HepG2 (cell line): ENCODE measurements around the gene FFAR4. TPM values are rescaled to one million over a fixed set of nuclear protein-coding genes. Genes with fewer than 3 reads are reported as not detected.

Experiments used
- ATAC-seq: fragments of 200-7000 bp; cut with Tn5 transposase; 3 replicates; pipeline ENCODE4 v1.9.1; 2020; ENCODE audit warnings: mild to moderate bottlenecking, moderate library complexity
- BruUV-seq: library from RNA; stranded (reverse); fragments of 400-500 nt; replicated peaks from 2 replicates; lab custom pipeline; 2021; lab: Mats Ljungman, UMichigan
- CTCF ChIA-PET: fragments of 300-600 bp; formaldehyde crosslinking; extraction: SDS; loops from one replicate; lab custom pipeline; 2021; ENCODE audit warnings: low total read pairs, inconsistent platforms, low intra/inter-chr PET ratio; lab: Yijun Ruan, JAX
- POLR2A ChIA-PET: fragments of 350-600 bp; sonication (Branson Sonifier 250); formaldehyde crosslinking; loops from one replicate; lab custom pipeline; 2020; ENCODE audit warnings: antibody characterized with exemption, inconsistent platforms; lab: Yijun Ruan, JAX
- DNase-seq: peaks from one replicate; pipeline ENCODE4 v3.0.0-alpha.2; 2015; ENCODE audit warnings: low spot score
- FAIRE-seq: peaks from 3 replicates; lab custom pipeline; 2011; peaks lifted over from hg19 to GRCh38; lab: Jason Lieb, UNC
- H2AFZ ChIP-seq: one replicate; pipeline ENCODE4 v1.6.1; 2011; ENCODE audit warnings: low read length, inconsistent platforms
- H3K27ac ChIP-seq: fragments of 300-600 bp; 3 replicates; pipeline ENCODE4 v1.8.0; 2011; ENCODE audit warnings: mixed run types, mild to moderate bottlenecking, mixed read lengths, low read length, inconsistent platforms; ENCODE audit not compliant: insufficient read depth; ENCODE audit errors: extremely low read length
- H3K27me3 ChIP-seq, 2 experiments: fragments of 200-600 bp in 1 of 2; 2 replicates in 1 of 2; 3 replicates in 1 of 2; pipeline versions ENCODE4 v1.6.0 to v1.8.0; 2011; ENCODE audit warnings: low read length in 2 of 2, mild to moderate bottlenecking in 2 of 2, moderate library complexity in 2 of 2, inconsistent platforms in 1 of 2; ENCODE audit not compliant: insufficient read depth in 2 of 2, control insufficient read depth in 1 of 2
- H3K36me3 ChIP-seq, 2 experiments: fragments of 200-600 bp in 1 of 2; replicated peaks in 1 of 2; 2 replicates in 1 of 2; 3 replicates in 1 of 2; pipeline versions ENCODE4 v1.5.1 to v1.8.0; 2011; ENCODE audit warnings: low read length in 2 of 2, inconsistent platforms in 1 of 2; ENCODE audit not compliant: insufficient read depth in 2 of 2, control insufficient read depth in 1 of 2
- H3K4me1 ChIP-seq: 2 replicates; pipeline ENCODE4 v1.5.1; 2012; ENCODE audit warnings: low read length, inconsistent platforms; ENCODE audit not compliant: insufficient read depth
- H3K4me2 ChIP-seq: 2 replicates; pipeline ENCODE4 v1.6.0; 2011; ENCODE audit warnings: low read depth, low read length, inconsistent platforms
- H3K4me3 ChIP-seq, 3 experiments: fragments of 200-600 bp in 1 of 3; sonication (generic), shearing (Covaris generic) in 1 of 3; replicated peaks in 1 of 3; 2 replicates each; pipeline ENCODE4 v1.5.1; 2011 to 2016; ENCODE audit warnings: low read length in 3 of 3, inconsistent platforms in 2 of 3, low read depth in 2 of 3, mild to moderate bottlenecking in 2 of 3, control low read depth in 1 of 3, mixed read lengths in 1 of 3; ENCODE audit not compliant: insufficient read depth in 1 of 3
- H3K79me2 ChIP-seq: one replicate; pipeline ENCODE4 v1.6.1; 2011; ENCODE audit warnings: low read length, inconsistent platforms; ENCODE audit not compliant: insufficient read depth
- H3K9ac ChIP-seq: 2 replicates; pipeline ENCODE4 v1.6.0; 2011; ENCODE audit warnings: mild to moderate bottlenecking, low read depth, low read length, inconsistent platforms; ENCODE audit not compliant: insufficient read depth
- H3K9me3 ChIP-seq: 2 replicates; pipeline ENCODE4 v1.5.1; 2012; ENCODE audit warnings: mild to moderate bottlenecking, low read length
- H4K20me1 ChIP-seq: 2 replicates; pipeline ENCODE4 v1.6.0; 2011; ENCODE audit warnings: inconsistent platforms, mild to moderate bottlenecking, low read length, moderate library complexity; ENCODE audit not compliant: insufficient read depth
- JUN ChIP-seq: sonication (generic); formaldehyde crosslinking; IDR thresholded peaks from 2 replicates; pipeline ENCODE4 v1.4.0; 2020; ENCODE audit warnings: mild to moderate bottlenecking, missing genetic modification reagents
- NBN ChIP-seq: fragments of 450-650 bp; conservative IDR thresholded peaks from 2 replicates; pipeline ENCODE4 v1.6.1; 2017
- TSC22D2 ChIP-seq: sonication (generic); formaldehyde crosslinking; IDR thresholded peaks from 2 replicates; pipeline ENCODE4 v1.5.1; 2020; ENCODE audit warnings: missing genetic modification reagents, mild to moderate bottlenecking, borderline replicate concordance
- WGBS: methylation state at CpG from one replicate; pipeline ENCODE4 v1.1.6; 2017; ENCODE audit warnings: low lambda C conversion rate; 5-methylcytosine and 5-hydroxymethylcytosine counted together
- in situ Hi-C: cut with HindIII; loops from 2 replicates; pipeline ENCODE4 v1.10.0; 2017; ENCODE audit warnings: low pct_unique_long_range_greater_than_20kb; ENCODE audit not compliant: extremely low pct_ligation_motif_present
- intact Hi-C: fragments of 100-400 bp; cut with micrococcal nuclease; formaldehyde crosslinking; loops from one replicate; pipeline ENCODE4 v1.10.0; 2022; ENCODE audit not compliant: unreplicated experiment
- polyA plus RNA-seq, 8 experiments: library from polyadenylated mRNA; depleted of rRNA in 3 of 8; stranded (reverse) in 7 of 8; unstranded in 1 of 8; fragments of >200 nt; fragmentation: Illumina TruSeq in 4 of 8; extraction: Trizol in 4 of 8; gene quantifications; 2 replicates each; pipeline versions ENCODE4 v1.2.1 to v1.2.3, GENCODE V29; 2011 to 2016; ENCODE audit warnings: low read depth in 4 of 8, missing spikeins in 1 of 8, mixed read lengths in 1 of 8; ENCODE audit not compliant: insufficient read depth in 1 of 8
- total RNA-seq, 5 experiments: library from RNA; depleted of rRNA; stranded (reverse); fragments of >200 nt; fragmentation: Illumina TruSeq; extraction: Trizol; gene quantifications; 2 replicates each; pipeline ENCODE4 v1.2.3, GENCODE V29; 2016; ENCODE audit warnings: low read depth in 1 of 5
- TF ChIP-seq, protein P1 (sequence below): sonication (generic); formaldehyde crosslinking; IDR thresholded peaks from 2 replicates; pipeline ENCODE4 v1.4.0; 2020; ENCODE audit warnings: missing genetic modification reagents

The FFAR4 gene
- total and polyA plus RNA-seq, 2 of the 13 experiments (the other 11 are each of a cell fraction or from before 2014, with no cell fraction given) = 0.09 TPM; not detected in 1

DNA sequence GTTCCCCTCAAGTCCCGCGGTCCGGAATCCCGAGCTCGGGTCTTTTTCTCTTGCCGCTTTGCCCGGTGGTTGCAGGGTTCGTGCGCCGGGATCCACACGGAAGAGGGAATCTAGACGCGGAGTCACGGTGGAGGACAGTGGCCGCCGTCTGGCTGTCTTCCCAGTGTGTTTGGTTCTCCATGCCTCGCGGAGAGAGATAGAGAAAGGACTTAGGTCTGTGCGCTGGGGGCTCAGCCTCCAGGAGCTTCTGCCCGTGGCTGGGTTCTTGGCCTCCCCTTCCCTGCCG, 1.6 kb downstream of the FFAR4 start:
- Histone ChIP-seq H3K36me3 (no peaks in the 10 kb centered on the region), H3K4me3 (no peak overlapping the region; a peak in 1 of 6 replicates), H2AFZ (no peak overlapping the region), H4K20me1 (no peaks in the 10 kb centered on the region), H3K4me1 (no peaks in the 10 kb centered on the region), H3K79me2 (no peaks in the 10 kb centered on the region), H3K9me3 (no peaks in the 10 kb centered on the region), H3K27ac (no peak overlapping the region), H3K9ac (no peak overlapping the region), H3K27me3 (peaks cover 4 to 62% of the 10 kb centered on the region in 2 experiments), H3K4me2 (0 out of 2 replicates have a peak overlapping the region, but pooled peaks have one; percentile 7)
- TF ChIP-seq, protein P1, sequence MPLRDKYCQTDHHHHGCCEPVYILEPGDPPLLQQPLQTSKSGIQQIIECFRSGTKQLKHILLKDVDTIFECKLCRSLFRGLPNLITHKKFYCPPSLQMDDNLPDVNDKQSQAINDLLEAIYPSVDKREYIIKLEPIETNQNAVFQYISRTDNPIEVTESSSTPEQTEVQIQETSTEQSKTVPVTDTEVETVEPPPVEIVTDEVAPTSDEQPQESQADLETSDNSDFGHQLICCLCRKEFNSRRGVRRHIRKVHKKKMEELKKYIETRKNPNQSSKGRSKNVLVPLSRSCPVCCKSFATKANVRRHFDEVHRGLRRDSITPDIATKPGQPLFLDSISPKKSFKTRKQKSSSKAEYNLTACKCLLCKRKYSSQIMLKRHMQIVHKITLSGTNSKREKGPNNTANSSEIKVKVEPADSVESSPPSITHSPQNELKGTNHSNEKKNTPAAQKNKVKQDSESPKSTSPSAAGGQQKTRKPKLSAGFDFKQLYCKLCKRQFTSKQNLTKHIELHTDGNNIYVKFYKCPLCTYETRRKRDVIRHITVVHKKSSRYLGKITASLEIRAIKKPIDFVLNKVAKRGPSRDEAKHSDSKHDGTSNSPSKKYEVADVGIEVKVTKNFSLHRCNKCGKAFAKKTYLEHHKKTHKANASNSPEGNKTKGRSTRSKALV (CRISPR knock-in tag) = peak; percentile 25; the same call in 1 of the 2 replicates
- no peak for TF ChIP-seq TSC22D2
- CTCF ChIA-PET = no interaction called here
- no TSS peak for BruUV-seq
- intact Hi-C loops (no loop called here), in situ Hi-C loops (no loop called here)
- POLR2A ChIA-PET = no interaction called here
- DNase-seq (no peak), FAIRE-seq (no peak), ATAC-seq (peak; percentile 30; the same call in 2 of the 3 replicates)
- 3% methylated on average over 6 of the region's 21 CpGs for WGBS

DNA sequence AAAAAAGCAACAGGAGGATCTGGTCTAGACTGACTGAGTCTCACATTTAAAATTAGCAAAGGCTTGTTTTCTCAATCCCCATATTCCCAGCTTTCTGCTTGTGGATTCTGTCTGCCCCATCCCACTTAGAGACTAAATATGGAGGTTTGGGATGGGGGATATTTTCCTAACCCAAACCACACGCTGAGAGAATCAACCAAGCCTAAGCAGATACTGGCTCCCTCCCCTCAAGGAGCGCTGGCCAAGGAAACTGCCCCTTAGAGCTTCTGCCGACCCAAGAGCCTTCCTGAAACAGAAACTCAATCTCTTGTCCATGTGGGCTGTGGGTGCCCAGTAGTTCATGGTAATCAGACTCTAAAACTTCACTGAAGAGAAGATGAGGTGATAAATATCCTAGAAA, 3.9 kb downstream of the FFAR4 start:
- 13% methylated on average over 3 of the region's 3 CpGs for WGBS
- Histone ChIP-seq H3K36me3 (no peaks in the 10 kb centered on the region), H3K79me2 (no peaks in the 10 kb centered on the region), H3K4me2 (no peak overlapping the region), H4K20me1 (no peaks in the 10 kb centered on the region), H3K9ac (no peak overlapping the region), H3K4me3 (no peak overlapping the region), H3K9me3 (no peaks in the 10 kb centered on the region), H3K4me1 (no peaks in the 10 kb centered on the region), H3K27me3 (peaks cover 4 to 50% of the 10 kb centered on the region in 2 experiments), H2AFZ (no peak overlapping the region), H3K27ac (no peak overlapping the region)
- in situ Hi-C loops (no loop called here), intact Hi-C loops (no loop called here)
- TF ChIP-seq JUN (CRISPR knock-in tag) = no peak
- no peak for TF ChIP-seq NBN
- FAIRE-seq (no peak), ATAC-seq (no peak), DNase-seq (no peak)
- ChIA-PET POLR2A (no interaction called here), CTCF (no interaction called here)
- BruUV-seq = no TSS peak
